Stimulated activated CD4-positive, alpha-beta T cell treated with anti-CD3 and anti-CD28 coated beads, Interleukin-2, amount 100 ng/mL, for 4 hours (primary cell): ENCODE data around the gene ADGRG4.

ENCODE experiments used
- DNase-seq: peaks from one replicate; pipeline ENCODE4 v3.0.0-alpha.2; 2020; ENCODE audit warnings: low read depth

Gene ADGRG4

GRCh38 chrX:136464589-136464988 is 163.8 kb downstream of the ADGRG4 start:
- DNase-seq = no peak
